HS-5 (cell line): ENCODE measurements around the gene GLIS1.
A peak's percentile ranks its signal among the peaks of the same experiment; 100 is the strongest.

Experiments used
- DNase-seq: peaks from one replicate; pipeline ENCODE4 v3.0.0-alpha.2; 2012; ENCODE audit warnings: low read depth

Gene GLIS1

GRCh38 chr1:53617851-53618499 lies 121.0 kb downstream of the GLIS1 start:
- no peak for DNase-seq

- DNase-seq: peak; percentile 36
Observed at GRCh38 chr1:53617382-53617781, 121.6 kb downstream of the GLIS1 start.

- DNase-seq: no peak
Observed at GRCh38 chr1:53616927-53617326, 122.0 kb downstream of the GLIS1 start.

- DNase-seq: no peak
Observed at GRCh38 chr1:53616511-53616910, 122.5 kb downstream of the GLIS1 start.

- no peak for DNase-seq
Observed at GRCh38 chr1:53615101-53615500, 123.9 kb downstream of the GLIS1 start.

GRCh38 chr1:53614231-53615021 lies 124.5 kb downstream of the GLIS1 start:
- no peak for DNase-seq

- no peak for DNase-seq
Observed at GRCh38 chr1:53608676-53609075, 130.3 kb downstream of the GLIS1 start.

- no peak for DNase-seq
Observed at GRCh38 chr1:53608071-53608470, 130.9 kb downstream of the GLIS1 start.

GRCh38 chr1:53606651-53607051 lies 132.3 kb downstream of the GLIS1 start:
- DNase-seq: no peak

- no peak for DNase-seq
Observed at GRCh38 chr1:53606197-53606596, 132.8 kb downstream of the GLIS1 start.

- no peak for DNase-seq
Observed at GRCh38 chr1:53605181-53605580, 133.8 kb downstream of the GLIS1 start.

- DNase-seq: no peak
Observed at GRCh38 chr1:53604291-53604919, 134.6 kb downstream of the GLIS1 start.

GRCh38 chr1:53603431-53603830 lies 135.5 kb downstream of the GLIS1 start:
- no peak for DNase-seq

GRCh38 chr1:53601867-53602775 lies 136.8 kb downstream of the GLIS1 start:
- no peak for DNase-seq

GRCh38 chr1:53601031-53601745 lies 137.8 kb downstream of the GLIS1 start:
- DNase-seq: no peak

GRCh38 chr1:53600561-53600960 lies 138.4 kb downstream of the GLIS1 start:
- no peak for DNase-seq

GRCh38 chr1:53600001-53600400 lies 139.0 kb downstream of the GLIS1 start:
- DNase-seq: no peak

GRCh38 chr1:53599481-53599880 lies 139.5 kb downstream of the GLIS1 start:
- DNase-seq: no peak

- no peak for DNase-seq
Observed at GRCh38 chr1:53598966-53599365, 140.0 kb downstream of the GLIS1 start.

GRCh38 chr1:53595906-53596305 lies 143.1 kb downstream of the GLIS1 start:
- no peak for DNase-seq

- no peak for DNase-seq
Observed at GRCh38 chr1:53594391-53595180, 144.4 kb downstream of the GLIS1 start.
